GM12878 (cell line): Measurements from ENCODE around the gene TAOK2.

Experiments used
- ESRRA ChIP-seq: IDR thresholded peaks from 2 replicates; pipeline ENCODE4 v1.6.1; 2012; ENCODE audit warnings: mild to moderate bottlenecking, low read length, improper control_type of control experiment
- EZH2 ChIP-seq: IDR thresholded peaks from 2 replicates; pipeline ENCODE4 v1.6.1; 2012; ENCODE audit warnings: low read depth, mild to moderate bottlenecking, control low read depth, inconsistent platforms, low read length, borderline replicate concordance; ENCODE audit not compliant: control insufficient read depth
- JUND ChIP-seq: IDR thresholded peaks from 2 replicates; pipeline ENCODE4 v1.6.1; 2012; ENCODE audit warnings: low read depth, mild to moderate bottlenecking, low read length, improper control_type of control experiment, moderate library complexity
- MXI1 ChIP-seq: fragments of 150-350 bp; IDR thresholded peaks from 2 replicates; pipeline ENCODE4 v1.6.1; 2011; ENCODE audit warnings: low read depth, mild to moderate bottlenecking, inconsistent platforms, low read length, improper control_type of control experiment
- NR2F1 ChIP-seq: fragments of 450-650 bp; conservative IDR thresholded peaks from 2 replicates; pipeline ENCODE4 v1.6.1; 2017; ENCODE audit warnings: mild to moderate bottlenecking
- POLR2AphosphoS5 ChIP-seq: IDR thresholded peaks from 2 replicates; pipeline ENCODE4 v1.6.1; 2011; ENCODE audit warnings: mild to moderate bottlenecking, low read length, inconsistent platforms
- SMC3 ChIP-seq: IDR thresholded peaks from 2 replicates; pipeline ENCODE4 v1.6.1; 2011; ENCODE audit warnings: low read length, improper control_type of control experiment, borderline replicate concordance
- SREBF1 ChIP-seq: IDR thresholded peaks from 2 replicates; pipeline ENCODE4 v1.6.1; 2012; ENCODE audit warnings: mild to moderate bottlenecking, low read length
- TF ChIP-seq, protein P1 (sequence below): IDR thresholded peaks from 2 replicates; pipeline ENCODE4 v1.6.1; 2012; ENCODE audit warnings: low read length, inconsistent platforms
- TF ChIP-seq, protein P2 (sequence below): IDR thresholded peaks from 2 replicates; pipeline ENCODE4 v1.6.1; 2011; ENCODE audit warnings: low read depth, low read length, improper control_type of control experiment, borderline replicate concordance
- TF ChIP-seq, protein P3 (sequence below), 3 experiments: IDR thresholded peaks in 2 of 3; conservative IDR thresholded peaks in 1 of 3; 2 replicates each; pipeline ENCODE4 v1.5.1; 2011; ENCODE audit warnings: low read depth in 3 of 3, low read length in 3 of 3, mild to moderate bottlenecking in 3 of 3, control low read depth in 2 of 3, moderate library complexity in 2 of 3, inconsistent platforms in 1 of 3, mixed read lengths in 1 of 3; ENCODE audit not compliant: control insufficient read depth in 2 of 3, insufficient read depth in 1 of 3; ENCODE audit errors: extremely low read depth in 1 of 3

DNA sequence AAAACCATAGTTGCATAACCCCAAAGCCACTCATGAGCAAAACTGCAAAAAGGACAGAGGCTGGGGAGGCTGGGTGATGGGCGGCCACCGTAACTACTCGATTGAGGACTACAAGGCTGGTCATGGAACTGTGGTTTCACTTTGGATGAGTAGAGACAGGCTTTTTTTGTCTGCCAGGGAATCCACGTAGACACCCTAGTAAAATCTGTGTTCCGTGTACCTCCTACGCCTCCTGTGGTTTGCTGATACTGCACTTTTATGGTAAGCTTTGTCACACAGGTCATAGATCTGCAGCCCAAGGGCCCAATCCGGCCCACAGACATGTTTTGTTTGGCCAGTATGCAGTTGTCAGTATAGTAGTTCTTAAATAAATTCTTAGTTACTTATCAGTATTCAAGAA lies 59.6 kb downstream of the TAOK2 start:
- no peak for TF ChIP-seq EZH2
- TF ChIP-seq MXI1 = no peak
- no peak for TF ChIP-seq SMC3
- TF ChIP-seq, protein P1, sequence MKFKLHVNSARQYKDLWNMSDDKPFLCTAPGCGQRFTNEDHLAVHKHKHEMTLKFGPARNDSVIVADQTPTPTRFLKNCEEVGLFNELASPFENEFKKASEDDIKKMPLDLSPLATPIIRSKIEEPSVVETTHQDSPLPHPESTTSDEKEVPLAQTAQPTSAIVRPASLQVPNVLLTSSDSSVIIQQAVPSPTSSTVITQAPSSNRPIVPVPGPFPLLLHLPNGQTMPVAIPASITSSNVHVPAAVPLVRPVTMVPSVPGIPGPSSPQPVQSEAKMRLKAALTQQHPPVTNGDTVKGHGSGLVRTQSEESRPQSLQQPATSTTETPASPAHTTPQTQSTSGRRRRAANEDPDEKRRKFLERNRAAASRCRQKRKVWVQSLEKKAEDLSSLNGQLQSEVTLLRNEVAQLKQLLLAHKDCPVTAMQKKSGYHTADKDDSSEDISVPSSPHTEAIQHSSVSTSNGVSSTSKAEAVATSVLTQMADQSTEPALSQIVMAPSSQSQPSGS = no peak
- TF ChIP-seq, protein P2, sequence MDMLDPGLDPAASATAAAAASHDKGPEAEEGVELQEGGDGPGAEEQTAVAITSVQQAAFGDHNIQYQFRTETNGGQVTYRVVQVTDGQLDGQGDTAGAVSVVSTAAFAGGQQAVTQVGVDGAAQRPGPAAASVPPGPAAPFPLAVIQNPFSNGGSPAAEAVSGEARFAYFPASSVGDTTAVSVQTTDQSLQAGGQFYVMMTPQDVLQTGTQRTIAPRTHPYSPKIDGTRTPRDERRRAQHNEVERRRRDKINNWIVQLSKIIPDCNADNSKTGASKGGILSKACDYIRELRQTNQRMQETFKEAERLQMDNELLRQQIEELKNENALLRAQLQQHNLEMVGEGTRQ = no peak
- TF ChIP-seq SREBF1 = no peak
- TF ChIP-seq, protein P3, sequence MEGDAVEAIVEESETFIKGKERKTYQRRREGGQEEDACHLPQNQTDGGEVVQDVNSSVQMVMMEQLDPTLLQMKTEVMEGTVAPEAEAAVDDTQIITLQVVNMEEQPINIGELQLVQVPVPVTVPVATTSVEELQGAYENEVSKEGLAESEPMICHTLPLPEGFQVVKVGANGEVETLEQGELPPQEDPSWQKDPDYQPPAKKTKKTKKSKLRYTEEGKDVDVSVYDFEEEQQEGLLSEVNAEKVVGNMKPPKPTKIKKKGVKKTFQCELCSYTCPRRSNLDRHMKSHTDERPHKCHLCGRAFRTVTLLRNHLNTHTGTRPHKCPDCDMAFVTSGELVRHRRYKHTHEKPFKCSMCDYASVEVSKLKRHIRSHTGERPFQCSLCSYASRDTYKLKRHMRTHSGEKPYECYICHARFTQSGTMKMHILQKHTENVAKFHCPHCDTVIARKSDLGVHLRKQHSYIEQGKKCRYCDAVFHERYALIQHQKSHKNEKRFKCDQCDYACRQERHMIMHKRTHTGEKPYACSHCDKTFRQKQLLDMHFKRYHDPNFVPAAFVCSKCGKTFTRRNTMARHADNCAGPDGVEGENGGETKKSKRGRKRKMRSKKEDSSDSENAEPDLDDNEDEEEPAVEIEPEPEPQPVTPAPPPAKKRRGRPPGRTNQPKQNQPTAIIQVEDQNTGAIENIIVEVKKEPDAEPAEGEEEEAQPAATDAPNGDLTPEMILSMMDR (IDR thresholded peaks at IDR 0.05 in 2 of 3, conservative IDR thresholded peaks at IDR 0.05 in 1 of 3; ENCODE audit: control insufficient read depth in 2 of 3, extremely low read depth in 1 of 3, insufficient read depth in 1 of 3, low read depth in 3 of 3, low read length in 3 of 3) = no peak
- TF ChIP-seq POLR2AphosphoS5 = no peak
- no peak for TF ChIP-seq JUND
- no peak for TF ChIP-seq ESRRA
- TF ChIP-seq NR2F1 = no peak
